GM12873 (cell line): Measurements from ENCODE around the gene ATP11A.

Experiments
- TF ChIP-seq, protein P1 (sequence below): IDR thresholded peaks from 2 replicates; pipeline ENCODE4 v1.5.1; 2012; ENCODE audit warnings: low read depth, mild to moderate bottlenecking, moderate library complexity, low read length, control low read depth; ENCODE audit not compliant: insufficient read depth; ENCODE audit errors: missing control alignments

The ATP11A gene

DNA sequence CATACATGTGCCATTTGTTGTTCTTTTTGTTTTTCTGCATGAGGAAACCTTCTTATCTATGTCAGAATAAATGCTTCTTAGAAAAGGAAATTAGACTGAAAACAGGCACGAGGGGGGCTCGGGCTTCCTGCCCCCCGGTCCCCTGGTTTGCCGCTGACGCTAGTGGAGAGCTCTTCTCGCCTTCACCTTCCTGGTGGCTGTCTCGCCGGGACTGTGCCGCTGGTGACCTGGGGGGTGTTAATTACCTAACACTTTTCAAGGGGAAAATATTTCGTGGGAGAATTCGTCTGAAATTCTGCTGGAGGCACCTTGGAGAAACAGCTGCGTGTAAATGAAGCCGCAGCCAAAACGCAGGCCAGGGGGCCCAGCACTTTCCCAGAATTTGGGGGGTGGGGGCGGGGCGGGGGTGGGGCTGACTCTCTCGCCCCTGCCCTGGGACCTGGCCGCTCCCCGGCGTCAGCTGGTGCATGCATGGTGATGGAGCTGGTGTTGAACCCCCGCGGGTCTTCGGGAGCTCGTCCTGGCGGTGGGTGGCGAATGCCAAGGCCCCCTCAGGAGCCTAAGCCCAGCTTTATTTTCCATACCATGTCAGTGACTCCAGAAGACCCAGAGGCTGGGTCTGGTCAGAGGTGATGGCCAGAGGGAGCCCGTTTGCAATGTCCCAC lies 220.9 kb downstream of the ATP11A start:
- TF ChIP-seq, protein P1, sequence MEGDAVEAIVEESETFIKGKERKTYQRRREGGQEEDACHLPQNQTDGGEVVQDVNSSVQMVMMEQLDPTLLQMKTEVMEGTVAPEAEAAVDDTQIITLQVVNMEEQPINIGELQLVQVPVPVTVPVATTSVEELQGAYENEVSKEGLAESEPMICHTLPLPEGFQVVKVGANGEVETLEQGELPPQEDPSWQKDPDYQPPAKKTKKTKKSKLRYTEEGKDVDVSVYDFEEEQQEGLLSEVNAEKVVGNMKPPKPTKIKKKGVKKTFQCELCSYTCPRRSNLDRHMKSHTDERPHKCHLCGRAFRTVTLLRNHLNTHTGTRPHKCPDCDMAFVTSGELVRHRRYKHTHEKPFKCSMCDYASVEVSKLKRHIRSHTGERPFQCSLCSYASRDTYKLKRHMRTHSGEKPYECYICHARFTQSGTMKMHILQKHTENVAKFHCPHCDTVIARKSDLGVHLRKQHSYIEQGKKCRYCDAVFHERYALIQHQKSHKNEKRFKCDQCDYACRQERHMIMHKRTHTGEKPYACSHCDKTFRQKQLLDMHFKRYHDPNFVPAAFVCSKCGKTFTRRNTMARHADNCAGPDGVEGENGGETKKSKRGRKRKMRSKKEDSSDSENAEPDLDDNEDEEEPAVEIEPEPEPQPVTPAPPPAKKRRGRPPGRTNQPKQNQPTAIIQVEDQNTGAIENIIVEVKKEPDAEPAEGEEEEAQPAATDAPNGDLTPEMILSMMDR: no peak

DNA sequence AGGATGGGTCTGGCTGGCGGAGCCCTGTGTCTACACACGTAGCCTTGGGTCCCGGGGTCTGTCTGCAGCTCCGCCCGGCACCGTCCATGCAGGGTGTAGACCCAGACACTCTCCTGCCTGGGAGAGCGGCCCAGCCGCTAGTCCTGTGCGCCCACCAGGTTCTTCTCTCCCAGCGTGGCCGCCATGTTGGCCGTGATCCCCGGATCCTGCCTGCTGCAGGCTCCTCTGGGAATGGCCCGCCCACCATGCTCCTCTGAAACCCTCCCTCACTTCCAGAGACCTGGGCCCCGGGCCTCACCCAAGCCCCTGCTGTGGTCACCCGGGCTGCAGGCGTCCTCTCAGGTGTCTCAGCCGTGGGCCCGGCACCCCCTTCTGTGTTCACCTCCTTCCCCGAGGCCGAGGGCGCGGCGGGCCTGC lies 221.5 kb downstream of the ATP11A start:
- TF ChIP-seq, protein P1: no peak

DNA sequence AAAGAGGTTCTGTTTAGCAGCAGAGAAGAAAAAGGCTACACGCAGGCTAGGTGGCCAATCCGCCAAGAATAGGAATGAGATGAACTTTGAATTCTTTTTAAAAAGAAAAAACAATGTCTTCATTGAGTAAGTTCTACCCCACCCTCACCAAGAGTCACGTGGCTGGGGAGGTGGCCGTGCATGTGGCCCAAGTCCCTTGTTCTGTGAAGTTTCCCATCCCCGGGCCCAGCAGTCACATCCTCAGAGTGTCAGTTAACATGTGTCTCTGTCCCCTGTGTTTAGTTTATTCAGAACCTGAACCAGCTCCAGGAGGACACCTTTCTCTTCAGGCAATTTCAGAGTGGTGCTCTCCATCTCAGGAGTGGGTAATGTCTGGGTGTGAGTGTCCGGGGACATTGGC lies 222.0 kb downstream of the ATP11A start:
- TF ChIP-seq, protein P1: no peak

DNA sequence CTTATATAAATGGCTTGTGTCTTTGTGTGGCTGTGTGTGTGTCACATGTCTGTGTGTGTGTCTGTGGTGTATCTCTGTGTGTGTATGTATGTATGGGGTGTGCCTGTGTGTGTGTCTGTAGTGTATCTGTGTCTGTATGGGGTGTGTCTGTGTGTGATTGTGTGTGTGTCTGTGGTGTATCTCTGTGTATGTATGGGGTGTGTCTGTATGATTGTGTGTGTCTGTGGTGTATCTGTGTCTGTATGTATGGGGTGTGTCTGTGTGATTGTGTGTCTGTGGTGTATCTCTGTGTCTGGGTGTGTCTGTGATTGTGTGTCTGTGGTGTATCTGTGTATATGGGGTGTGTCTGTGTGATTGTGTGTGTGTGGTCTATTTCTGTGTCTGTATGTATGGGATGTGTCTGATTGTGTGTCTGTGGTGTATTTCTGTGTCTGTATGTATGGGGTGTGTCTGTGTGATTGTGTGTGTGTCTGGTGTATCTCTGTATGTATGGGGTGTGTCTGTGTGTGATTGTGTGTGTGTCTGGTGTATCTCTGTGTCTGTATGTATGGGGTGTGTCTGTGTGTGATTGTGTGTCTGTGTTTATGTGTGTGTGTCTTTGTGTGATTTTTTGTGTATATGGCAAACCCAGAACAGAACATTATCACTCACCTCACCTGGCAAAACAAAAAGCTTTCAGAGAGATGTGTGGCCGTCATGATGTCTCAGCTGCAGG lies 223.0 kb downstream of the ATP11A start:
- TF ChIP-seq, protein P1: no peak

DNA sequence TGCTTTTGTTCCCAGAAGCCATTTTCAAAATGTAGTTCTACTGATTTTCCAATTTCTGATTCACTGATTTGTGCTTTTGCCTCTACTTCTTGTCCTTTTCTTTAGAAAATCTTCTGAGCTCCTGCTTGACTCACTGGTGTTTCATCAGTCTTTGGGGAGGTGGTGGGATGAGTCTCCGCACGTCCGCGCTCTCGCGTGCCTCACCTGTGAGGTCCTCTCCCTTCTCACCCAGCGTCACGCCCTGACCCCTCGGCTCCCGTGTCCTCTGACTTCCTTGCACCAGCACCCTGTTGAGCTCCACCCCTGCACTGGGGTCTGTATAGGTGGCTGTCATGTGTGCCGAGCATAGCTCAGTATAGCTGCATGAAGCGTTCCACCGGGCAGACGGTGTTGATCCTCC lies 226.5 kb downstream of the ATP11A start:
- TF ChIP-seq, protein P1: no peak

DNA sequence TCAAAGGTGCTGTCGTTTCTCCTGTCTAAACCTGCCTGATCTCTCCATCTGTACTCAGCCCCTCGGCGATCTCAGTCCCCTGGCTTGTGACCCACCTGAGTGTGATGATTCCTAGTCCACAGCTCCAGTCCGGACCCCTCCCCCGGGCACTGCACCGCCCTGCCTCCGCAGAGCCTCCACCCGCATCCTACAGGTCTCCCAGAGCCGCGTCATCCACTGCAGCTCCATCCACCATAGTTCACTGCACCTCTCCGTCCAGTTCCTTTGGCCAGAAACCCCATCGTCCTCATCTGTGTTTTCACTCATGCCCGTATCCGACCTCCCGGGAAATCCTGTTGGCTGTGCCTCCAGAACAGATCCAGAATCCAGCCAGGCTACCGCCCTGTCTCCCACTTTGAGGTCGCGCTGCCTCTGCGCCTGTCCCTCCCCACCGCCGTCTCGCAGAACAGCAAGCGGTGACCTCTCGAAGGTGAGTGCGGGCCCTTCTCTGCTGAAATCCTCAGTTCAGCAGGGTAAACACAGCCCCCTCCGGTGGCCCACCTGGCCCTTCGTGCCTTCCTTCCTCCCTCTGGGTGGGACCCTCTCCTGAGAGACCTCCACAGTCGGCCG lies 227.3 kb downstream of the ATP11A start:
- TF ChIP-seq, protein P1: no peak

DNA sequence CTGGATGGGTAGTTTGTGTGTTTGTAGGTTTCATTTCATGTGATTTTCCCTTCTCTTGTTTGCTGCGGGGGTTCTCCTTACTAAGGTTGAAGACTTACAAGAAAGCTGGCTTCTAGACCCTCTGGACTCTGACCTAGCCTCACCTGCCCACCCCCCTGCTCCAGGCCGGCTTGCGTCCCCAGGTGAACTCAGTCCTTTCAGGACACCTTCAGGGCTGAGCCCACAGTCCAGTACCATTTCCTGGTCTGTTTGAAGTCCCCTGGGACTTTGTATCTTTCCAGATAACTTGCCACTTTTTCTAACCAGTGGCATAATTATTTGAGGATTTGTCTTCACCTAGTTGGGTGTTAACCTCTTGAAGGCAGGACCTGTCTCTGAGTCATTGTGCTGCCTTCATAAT lies 227.9 kb downstream of the ATP11A start:
- TF ChIP-seq, protein P1: no peak
